ENCODE measurements around the gene XXYLT1.

XXYLT1 gene

DNA sequence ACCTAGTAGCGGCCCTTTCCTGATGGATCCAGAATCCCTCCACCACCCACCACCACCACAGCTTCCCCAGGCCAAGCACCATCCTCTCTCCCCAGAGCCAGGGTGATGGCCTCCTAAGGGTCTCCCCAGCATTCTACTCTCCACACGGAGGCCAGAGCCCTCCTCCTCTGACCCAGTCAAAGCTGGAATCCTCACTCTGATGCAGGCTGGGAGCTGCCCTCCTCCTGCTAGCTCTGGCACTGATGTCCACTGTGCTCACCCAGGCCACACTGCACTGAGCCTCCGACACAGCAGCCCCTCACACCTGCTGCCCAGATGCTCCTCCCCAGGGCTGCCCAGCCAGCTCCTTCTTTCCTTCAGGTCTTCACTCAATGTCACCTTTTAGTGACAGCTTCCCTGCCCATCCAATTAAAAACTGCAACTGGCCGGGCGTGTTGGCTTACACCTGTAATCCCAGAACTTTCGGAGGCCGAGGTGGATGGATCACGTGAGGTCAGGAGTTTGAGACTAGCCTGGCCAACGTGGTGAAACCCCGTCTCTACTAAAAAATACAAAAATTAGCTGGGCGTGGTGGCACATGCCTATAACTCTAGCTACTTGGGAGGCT lies 21.0 kb downstream of the XXYLT1 start:
- no peak for TF ChIP-seq YY1 (IDR thresholded peaks at IDR 0.05; ENCODE audit: insufficient read depth, insufficient read length)
- no peak for TF ChIP-seq ZNF274 (IDR thresholded peaks at IDR 0.05; ENCODE audit: low read depth, low read length)
- no peak for TF ChIP-seq SUZ12 (IDR thresholded peaks at IDR 0.05; ENCODE audit: extremely low read depth, insufficient read depth, insufficient read length)
- peaks cover 19% of the 10 kb centered on the region for H3K4me1 ChIP-seq (ENCODE audit: insufficient read depth, insufficient read length)
- H3K9ac ChIP-seq (ENCODE audit: insufficient read length, low read depth), result no peak overlapping the region
- no peaks in the 10 kb centered on the region for H3K27me3 ChIP-seq (ENCODE audit: insufficient read depth, insufficient read length)
- no peak for DNase-seq (ENCODE audit: low read depth, low spot score)
- no peaks in the 10 kb centered on the region for H3K9me3 ChIP-seq (ENCODE audit: insufficient read depth, low read length)
- H3K36me3 ChIP-seq (ENCODE audit: insufficient read depth, insufficient read length, low read length), result peaks cover 46% of the 10 kb centered on the region
- H3K4me3 ChIP-seq (ENCODE audit: insufficient read length, low read depth), result no peak overlapping the region

DNA sequence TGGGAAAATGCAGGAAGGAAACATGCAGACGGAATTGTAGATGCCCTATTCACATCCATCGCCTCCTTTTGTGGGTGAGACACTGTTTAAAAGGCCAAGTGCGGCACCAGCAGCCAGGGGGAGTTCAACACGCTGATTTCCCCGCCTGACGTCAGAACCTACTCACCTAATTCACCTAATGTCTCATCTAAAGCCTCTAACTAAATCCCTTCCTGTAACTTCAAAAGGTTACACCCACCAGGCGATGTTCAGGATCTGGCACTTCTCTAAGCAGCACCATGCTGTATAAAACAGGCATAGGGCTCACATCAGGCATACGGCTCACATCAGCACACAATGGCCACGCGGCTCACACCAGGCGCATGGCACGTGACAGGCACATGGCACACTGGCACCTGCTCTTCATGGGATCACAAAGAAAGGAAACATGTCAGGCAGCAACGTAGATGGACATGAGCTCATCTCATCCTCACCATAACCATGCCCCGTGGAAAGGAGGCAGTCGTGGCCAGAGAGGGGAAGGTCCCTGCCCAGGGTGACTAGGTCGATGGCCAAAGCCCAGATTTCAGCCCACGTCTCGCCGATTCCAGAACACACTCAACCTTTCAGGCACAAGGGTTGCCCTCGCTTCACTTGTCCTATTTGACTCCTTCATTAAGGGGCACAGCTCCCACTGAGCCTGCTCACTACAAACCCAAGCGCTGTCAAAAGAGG lies 21.7 kb downstream of the XXYLT1 start:
- H3K36me3 ChIP-seq (ENCODE audit: insufficient read depth, insufficient read length, low read length), result peaks cover 39% of the 10 kb centered on the region
- no peaks in the 10 kb centered on the region for H3K27me3 ChIP-seq (ENCODE audit: insufficient read depth, insufficient read length)
- no peaks in the 10 kb centered on the region for H3K9me3 ChIP-seq (ENCODE audit: insufficient read depth, low read length)
- TF ChIP-seq SUZ12 (IDR thresholded peaks at IDR 0.05; ENCODE audit: extremely low read depth, insufficient read depth, insufficient read length) (no peak), ZNF274 (IDR thresholded peaks at IDR 0.05; ENCODE audit: low read depth, low read length) (no peak), YY1 (IDR thresholded peaks at IDR 0.05; ENCODE audit: insufficient read depth, insufficient read length) (no peak)
- H3K4me1 ChIP-seq (ENCODE audit: insufficient read depth, insufficient read length), result peaks cover 11% of the 10 kb centered on the region
- DNase-seq (ENCODE audit: low read depth, low spot score), result no peak
- no peak overlapping the region for H3K9ac ChIP-seq (ENCODE audit: insufficient read length, low read depth)
- H3K4me3 ChIP-seq (ENCODE audit: insufficient read length, low read depth), result no peak overlapping the region

DNA sequence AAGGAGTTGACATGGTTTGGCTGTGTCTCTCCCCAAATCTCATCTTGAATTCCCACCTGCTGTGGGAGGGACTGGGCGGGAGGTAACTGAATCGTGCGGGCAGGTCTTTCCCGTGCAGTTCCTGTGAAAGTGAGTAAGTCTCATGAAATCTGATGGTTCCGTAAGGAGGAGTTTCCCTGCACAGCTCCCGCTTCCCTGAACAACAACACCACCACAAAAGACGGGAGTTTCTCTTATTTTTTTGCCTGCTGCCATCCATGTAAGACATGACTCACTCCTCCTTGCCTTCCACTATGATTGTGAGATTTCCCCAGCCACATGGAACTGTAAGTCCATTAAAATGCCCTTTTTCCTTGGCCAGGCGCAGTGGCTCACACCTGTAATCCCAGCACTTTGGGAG lies 22.7 kb downstream of the XXYLT1 start:
- Histone ChIP-seq H3K9ac (ENCODE audit: insufficient read length, low read depth) (no peak overlapping the region), H3K4me3 (ENCODE audit: insufficient read length, low read depth) (no peak overlapping the region), H3K36me3 (ENCODE audit: insufficient read depth, insufficient read length, low read length) (peaks cover 37% of the 10 kb centered on the region), H3K27me3 (ENCODE audit: insufficient read depth, insufficient read length) (no peaks in the 10 kb centered on the region), H3K9me3 (ENCODE audit: insufficient read depth, low read length) (no peaks in the 10 kb centered on the region), H3K4me1 (ENCODE audit: insufficient read depth, insufficient read length) (peaks cover 5% of the 10 kb centered on the region)
- TF ChIP-seq ZNF274 (IDR thresholded peaks at IDR 0.05; ENCODE audit: low read depth, low read length) (no peak), YY1 (IDR thresholded peaks at IDR 0.05; ENCODE audit: insufficient read depth, insufficient read length) (no peak), SUZ12 (IDR thresholded peaks at IDR 0.05; ENCODE audit: extremely low read depth, insufficient read depth, insufficient read length) (no peak)
- DNase-seq (ENCODE audit: low read depth, low spot score), result no peak

DNA sequence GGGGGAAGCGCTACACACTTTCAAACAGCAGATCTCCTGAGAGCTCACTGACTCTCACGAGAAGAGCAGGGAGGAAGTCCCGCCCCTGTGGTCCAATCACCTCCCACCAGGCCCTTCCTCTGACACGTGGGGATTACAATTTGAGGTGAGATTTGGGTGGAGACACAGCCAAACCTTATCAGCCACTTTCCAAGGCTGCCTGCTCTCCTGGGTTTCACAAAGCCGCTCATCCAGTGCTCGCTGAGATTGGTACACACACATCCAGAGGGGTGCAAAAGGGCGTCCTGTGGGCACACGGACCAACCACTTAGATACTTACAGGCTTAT lies 23.1 kb downstream of the XXYLT1 start:
- Histone ChIP-seq H3K4me1 (ENCODE audit: insufficient read depth, insufficient read length) (peaks cover 5% of the 10 kb centered on the region), H3K36me3 (ENCODE audit: insufficient read depth, insufficient read length, low read length) (peaks cover 37% of the 10 kb centered on the region), H3K27me3 (ENCODE audit: insufficient read depth, insufficient read length) (no peaks in the 10 kb centered on the region), H3K4me3 (ENCODE audit: insufficient read length, low read depth) (no peak overlapping the region), H3K9ac (ENCODE audit: insufficient read length, low read depth) (no peak overlapping the region), H3K9me3 (ENCODE audit: insufficient read depth, low read length) (no peaks in the 10 kb centered on the region)
- TF ChIP-seq ZNF274 (IDR thresholded peaks at IDR 0.05; ENCODE audit: low read depth, low read length), result no peak
- no peak for TF ChIP-seq YY1 (IDR thresholded peaks at IDR 0.05; ENCODE audit: insufficient read depth, insufficient read length)
- TF ChIP-seq SUZ12 (IDR thresholded peaks at IDR 0.05; ENCODE audit: extremely low read depth, insufficient read depth, insufficient read length), result no peak
- DNase-seq (ENCODE audit: low read depth, low spot score), result no peak

DNA sequence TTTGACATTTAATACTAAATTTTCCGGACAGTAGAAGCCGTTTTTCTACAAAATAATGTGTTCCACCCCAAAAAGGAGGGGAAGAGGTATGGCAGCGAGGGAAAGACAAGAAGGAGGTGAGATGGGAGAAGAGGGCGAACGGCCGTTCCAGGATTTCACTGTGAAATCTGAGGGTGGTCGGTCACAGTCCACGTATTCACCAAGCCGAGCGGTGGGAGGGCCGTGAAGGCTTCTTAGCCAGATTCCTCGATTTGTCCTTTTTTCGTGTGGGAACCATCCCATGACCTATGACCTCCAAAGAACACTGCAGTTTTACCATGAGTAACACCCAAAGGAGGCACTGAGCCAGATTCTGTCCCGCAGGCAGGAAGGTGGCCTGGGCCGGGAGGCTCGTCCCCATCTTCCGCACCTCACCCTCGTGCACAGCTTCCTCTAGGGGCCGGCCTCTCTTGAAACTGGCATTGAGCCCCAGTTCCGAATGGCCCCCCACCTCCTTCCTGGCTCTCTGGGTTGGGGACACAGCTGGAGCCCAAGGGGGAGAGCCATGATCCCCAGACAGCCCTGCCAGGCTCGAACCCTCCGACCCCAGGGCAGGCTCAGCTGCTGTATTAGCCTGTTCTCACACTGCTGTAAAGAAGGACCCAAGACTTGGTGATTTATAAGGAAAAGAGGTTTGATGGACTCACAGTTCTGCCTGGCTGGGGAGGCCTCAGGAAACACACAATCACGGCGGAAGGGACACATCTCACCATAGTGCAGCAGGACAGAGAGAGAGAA lies 23.7 kb downstream of the XXYLT1 start:
- Histone ChIP-seq H3K9ac (ENCODE audit: insufficient read length, low read depth) (no peak overlapping the region), H3K4me3 (ENCODE audit: insufficient read length, low read depth) (no peak overlapping the region), H3K27me3 (ENCODE audit: insufficient read depth, insufficient read length) (no peaks in the 10 kb centered on the region), H3K36me3 (ENCODE audit: insufficient read depth, insufficient read length, low read length) (peaks cover 37% of the 10 kb centered on the region), H3K9me3 (ENCODE audit: insufficient read depth, low read length) (no peaks in the 10 kb centered on the region), H3K4me1 (ENCODE audit: insufficient read depth, insufficient read length) (peaks cover 3% of the 10 kb centered on the region)
- no peak for TF ChIP-seq ZNF274 (IDR thresholded peaks at IDR 0.05; ENCODE audit: low read depth, low read length)
- TF ChIP-seq YY1 (IDR thresholded peaks at IDR 0.05; ENCODE audit: insufficient read depth, insufficient read length), result no peak
- no peak for TF ChIP-seq SUZ12 (IDR thresholded peaks at IDR 0.05; ENCODE audit: extremely low read depth, insufficient read depth, insufficient read length)
- no peak for DNase-seq (ENCODE audit: low read depth, low spot score)

DNA sequence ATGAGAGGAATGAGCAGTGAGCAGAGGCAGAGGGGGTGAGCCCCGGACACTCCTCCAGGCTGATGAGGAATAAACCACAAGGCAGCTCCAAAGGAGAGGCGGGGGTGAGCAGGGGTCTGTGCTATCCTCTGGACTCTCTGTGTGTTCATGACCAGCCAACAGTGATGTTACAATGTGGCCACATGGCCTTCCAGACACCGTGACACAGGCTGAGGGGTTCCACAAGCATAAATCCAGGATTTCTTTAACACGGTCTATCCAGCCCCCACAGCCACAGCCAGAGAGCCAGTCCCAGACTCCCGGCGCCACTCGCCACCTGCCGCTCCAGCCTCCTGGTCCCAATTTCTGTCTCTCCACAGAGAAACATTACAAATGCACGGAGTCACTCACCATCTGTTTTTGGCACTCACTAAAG lies 24.4 kb downstream of the XXYLT1 start:
- Histone ChIP-seq H3K4me3 (ENCODE audit: insufficient read length, low read depth) (no peak overlapping the region), H3K9ac (ENCODE audit: insufficient read length, low read depth) (no peak overlapping the region), H3K4me1 (ENCODE audit: insufficient read depth, insufficient read length) (peaks cover 3% of the 10 kb centered on the region), H3K36me3 (ENCODE audit: insufficient read depth, insufficient read length, low read length) (peaks cover 42% of the 10 kb centered on the region), H3K9me3 (ENCODE audit: insufficient read depth, low read length) (no peaks in the 10 kb centered on the region), H3K27me3 (ENCODE audit: insufficient read depth, insufficient read length) (no peaks in the 10 kb centered on the region)
- DNase-seq (ENCODE audit: low read depth, low spot score), result no peak
- TF ChIP-seq ZNF274 (IDR thresholded peaks at IDR 0.05; ENCODE audit: low read depth, low read length), result no peak
- TF ChIP-seq SUZ12 (IDR thresholded peaks at IDR 0.05; ENCODE audit: extremely low read depth, insufficient read depth, insufficient read length), result no peak
- TF ChIP-seq YY1 (IDR thresholded peaks at IDR 0.05; ENCODE audit: insufficient read depth, insufficient read length), result no peak

DNA sequence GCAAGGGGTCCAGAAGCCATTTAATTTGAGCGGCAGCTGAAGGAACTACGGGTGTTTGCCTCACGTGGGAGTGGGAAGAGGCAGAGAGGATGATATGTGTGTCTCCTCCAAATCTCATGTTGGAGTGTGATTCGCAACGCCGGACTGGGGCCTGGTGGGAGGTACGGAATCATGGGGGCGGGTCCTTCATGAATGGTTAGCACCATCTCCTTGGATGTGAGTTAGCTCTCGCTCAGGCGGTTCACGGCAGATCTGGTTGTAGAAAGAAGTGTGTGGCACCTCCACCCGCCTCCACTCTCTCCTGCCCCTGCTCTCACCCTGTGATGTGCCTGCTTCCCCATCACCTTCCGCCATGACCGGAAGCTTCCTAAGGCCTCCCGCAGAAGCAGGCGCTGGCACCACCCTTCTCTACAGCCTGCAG lies 25.4 kb downstream of the XXYLT1 start:
- H3K4me3 ChIP-seq (ENCODE audit: insufficient read length, low read depth), result no peak overlapping the region
- TF ChIP-seq YY1 (IDR thresholded peaks at IDR 0.05; ENCODE audit: insufficient read depth, insufficient read length) (no peak), ZNF274 (IDR thresholded peaks at IDR 0.05; ENCODE audit: low read depth, low read length) (no peak), SUZ12 (IDR thresholded peaks at IDR 0.05; ENCODE audit: extremely low read depth, insufficient read depth, insufficient read length) (no peak)
- H3K4me1 ChIP-seq (ENCODE audit: insufficient read depth, insufficient read length), result peaks cover 3% of the 10 kb centered on the region
- H3K36me3 ChIP-seq (ENCODE audit: insufficient read depth, insufficient read length, low read length), result peaks cover 42% of the 10 kb centered on the region
- no peaks in the 10 kb centered on the region for H3K9me3 ChIP-seq (ENCODE audit: insufficient read depth, low read length)
- H3K9ac ChIP-seq (ENCODE audit: insufficient read length, low read depth), result no peak overlapping the region
- H3K27me3 ChIP-seq (ENCODE audit: insufficient read depth, insufficient read length), result no peaks in the 10 kb centered on the region
- DNase-seq (ENCODE audit: low read depth, low spot score), result no peak
